NCI-H510A (cell line): ENCODE measurements around the gene LIMK1.

Experiments
- DNase-seq: peaks from one replicate; lab custom pipeline; 2025; lab: John Stamatoyannopoulos, UW

LIMK1 gene

DNA sequence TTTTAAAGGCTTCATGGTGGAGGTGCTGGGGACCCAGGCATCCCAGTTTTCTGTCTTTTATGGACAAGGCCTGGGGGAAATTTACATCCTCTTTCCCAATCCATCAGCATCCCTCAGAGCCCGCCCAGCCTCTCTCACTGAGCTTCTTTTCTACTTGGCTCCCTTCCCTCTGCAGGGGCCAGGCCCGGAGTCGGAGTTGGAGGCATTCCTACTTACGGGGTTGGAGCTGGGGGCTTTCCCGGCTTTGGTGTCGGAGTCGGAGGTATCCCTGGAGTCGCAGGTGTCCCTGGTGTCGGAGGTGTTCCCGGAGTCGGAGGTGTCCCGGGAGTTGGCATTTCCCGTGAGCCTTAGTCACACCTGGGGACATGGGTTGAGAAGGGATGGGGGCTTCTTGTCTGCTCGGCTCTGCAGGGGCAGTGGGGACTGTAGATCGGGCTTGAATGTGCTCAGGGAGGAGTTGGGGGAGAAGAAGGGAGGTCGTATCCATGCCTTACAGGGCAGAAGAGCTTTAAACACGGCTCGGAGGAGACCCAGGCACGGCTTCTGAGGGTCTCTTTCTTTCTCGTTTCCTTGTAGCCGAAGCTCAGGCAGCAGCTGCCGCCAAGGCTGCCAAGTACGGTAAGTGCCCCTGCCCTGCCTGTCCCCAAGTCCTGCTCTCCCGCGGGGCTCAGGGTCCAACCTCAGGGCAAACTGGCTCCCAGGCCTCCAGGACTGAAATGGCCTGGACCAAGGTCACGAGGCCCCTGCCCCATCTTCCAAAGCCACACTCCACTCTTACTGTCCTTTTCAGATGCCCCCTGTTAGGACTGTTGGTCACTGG lies 27.3 kb upstream of the LIMK1 start:
- no peak for DNase-seq

GRCh38 chr7:74057216-74057925 lies 26.2 kb upstream of the LIMK1 start:
- no peak for DNase-seq

DNA sequence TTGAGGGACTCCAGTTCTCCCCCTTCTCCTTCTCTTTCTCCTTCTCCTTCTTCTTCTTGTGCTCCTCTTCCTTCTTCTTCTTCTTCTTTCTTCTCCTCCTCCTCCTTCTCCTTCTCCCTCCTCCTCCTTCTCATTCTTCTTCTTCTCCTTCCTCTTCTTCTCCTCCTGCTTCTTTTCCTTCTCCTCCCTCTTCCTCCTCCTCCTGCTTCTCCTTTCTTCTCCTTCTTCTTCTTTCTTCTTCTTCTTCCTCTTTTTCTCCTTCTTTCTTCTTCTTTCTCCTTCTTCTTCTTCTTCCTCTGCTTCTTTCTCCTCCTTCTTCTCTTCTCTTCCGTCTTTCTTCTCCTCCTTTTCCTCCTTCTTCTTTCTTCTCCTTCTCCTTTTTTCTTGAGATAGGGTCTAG lies 25.6 kb upstream of the LIMK1 start:
- no peak for DNase-seq

DNA sequence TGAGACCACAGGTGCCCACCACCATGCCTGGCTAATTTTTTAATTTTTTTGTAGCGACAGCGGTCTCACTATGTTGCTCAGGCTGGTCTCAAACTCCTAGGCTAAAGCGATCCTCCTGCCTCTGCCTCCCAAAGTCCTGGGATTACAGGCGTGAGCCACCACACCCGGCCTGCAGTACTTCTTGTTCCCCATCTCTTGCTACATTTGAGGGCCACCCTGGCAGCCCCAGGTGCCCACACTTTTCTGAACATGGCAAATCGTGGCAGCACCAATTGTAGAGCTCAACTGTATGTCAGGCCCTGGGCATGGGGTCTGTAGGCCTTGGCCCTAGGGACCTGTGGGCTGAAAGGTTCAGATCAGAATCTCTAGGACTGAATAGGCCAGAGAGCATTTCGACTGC lies 25.1 kb upstream of the LIMK1 start:
- no peak for DNase-seq

DNA sequence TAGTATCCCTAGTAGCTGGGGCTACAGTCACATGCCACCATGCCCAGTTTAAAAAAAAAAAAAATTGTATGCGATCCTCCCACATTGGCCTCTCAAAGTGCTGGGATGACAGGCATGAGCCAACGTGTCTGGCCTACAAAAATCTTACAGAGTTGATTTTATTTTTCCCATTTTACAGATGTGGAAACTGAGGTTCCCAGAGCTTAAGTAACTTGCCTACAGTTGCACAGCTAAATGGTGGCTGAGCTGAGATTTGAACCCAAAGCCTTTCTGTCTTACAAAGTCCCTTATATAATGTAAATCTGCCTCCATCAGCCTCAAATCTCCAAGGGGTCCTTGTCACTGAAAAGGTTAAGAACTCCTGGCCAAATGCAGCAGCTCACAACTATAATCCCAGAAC lies 24.6 kb upstream of the LIMK1 start:
- DNase-seq: no peak

DNA sequence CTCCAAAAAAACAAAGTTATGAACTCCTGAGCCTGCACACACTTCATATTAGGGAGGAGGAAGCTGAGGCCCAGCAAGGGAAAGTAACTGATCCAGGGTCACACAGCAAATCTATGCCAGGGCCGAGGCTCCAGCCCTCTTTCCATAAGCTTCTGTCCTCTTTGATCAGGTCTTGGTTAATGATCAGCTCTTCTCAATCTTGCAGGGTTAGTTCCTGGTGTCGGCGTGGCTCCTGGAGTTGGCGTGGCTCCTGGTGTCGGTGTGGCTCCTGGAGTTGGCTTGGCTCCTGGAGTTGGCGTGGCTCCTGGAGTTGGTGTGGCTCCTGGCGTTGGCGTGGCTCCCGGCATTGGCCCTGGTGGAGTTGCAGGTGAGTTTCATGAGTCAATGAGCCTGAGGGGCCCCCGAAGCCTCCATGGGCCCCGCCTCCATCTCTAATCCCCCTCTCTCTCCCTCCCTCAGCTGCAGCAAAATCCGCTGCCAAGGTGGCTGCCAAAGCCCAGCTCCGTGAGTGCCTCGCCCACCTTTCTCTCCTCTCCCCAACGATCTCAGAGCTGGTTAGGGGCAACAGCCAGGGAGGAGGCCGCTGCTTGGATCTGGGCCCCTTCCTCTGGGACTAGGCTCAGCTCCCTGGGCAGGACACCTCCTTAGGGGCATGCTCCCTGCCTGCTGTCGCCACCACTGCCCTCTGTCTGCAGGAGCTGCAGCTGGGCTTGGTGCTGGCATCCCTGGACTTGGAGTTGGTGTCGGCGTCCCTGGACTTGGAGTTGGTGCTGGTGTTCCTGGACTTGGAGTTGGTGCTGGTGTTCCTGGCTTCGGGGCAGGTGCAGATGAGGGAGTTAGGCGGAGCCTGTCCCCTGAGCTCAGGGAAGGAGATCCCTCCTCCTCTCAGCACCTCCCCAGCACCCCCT lies 23.7 kb upstream of the LIMK1 start:
- no peak for DNase-seq

GRCh38 chr7:74061840-74062539 lies 21.6 kb upstream of the LIMK1 start:
- DNase-seq: no peak

DNA sequence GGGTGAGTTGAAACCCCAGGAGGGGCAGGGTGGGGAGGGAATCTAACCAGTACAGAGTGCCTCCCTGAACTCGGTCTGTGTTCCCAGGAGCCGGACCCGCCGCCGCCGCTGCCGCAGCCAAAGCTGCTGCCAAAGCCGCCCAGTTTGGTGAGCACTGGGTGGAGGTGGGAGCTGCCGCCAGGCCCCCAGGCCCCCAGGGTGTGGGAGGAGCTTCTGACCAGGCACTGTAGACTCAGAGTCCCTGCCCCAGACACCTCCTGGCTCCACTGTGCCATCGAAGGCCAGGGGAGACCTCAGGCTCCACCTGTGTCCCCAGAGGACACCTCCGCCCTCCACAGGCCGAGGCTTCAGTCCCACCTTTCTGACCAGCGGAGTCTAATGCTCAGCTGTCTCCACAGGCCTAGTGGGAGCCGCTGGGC lies 20.4 kb upstream of the LIMK1 start:
- DNase-seq: no peak

- DNase-seq: no peak
These were observed 20.0 kb upstream of the LIMK1 start for GRCh38 chr7:74063646-74064045.

DNA sequence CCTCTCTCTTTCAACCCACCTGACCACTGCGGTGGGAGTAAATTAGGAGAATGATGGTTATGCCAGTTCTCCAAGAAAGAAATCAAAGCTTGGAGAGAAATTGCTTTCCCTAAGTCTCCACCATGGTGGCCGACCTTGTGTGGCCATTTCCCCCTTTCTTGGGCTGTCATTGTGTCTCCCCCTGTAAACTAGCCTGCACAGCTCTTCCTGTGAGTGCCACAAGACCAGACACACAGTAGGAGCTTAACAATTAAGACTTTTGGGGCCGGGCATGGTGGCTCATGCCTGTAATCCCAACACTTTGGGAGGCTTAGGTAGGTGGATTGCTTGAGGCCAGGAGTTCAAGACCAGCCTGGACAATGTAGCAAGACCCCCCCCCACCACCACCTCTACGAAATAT lies 18.9 kb upstream of the LIMK1 start:
- DNase-seq: no peak

DNA sequence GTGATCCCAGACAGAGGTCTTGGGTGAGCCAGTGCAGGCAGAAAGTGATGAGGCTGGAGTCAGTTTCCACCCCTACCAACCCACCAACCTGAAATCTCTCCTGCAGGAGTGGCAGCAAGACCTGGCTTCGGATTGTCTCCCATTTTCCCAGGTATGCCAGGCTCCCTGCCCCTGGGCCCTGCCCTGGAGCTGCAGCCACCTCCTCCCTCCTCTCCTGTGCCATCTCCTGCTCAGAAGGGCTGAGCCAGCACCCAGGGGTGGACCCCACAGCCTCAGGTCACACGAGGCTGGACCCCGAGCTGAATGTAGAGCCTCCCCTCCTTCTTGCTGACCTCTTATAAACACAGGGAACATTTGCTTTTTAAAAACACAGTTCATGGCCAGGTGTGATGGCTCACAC lies 17.0 kb upstream of the LIMK1 start:
- no peak for DNase-seq

DNA sequence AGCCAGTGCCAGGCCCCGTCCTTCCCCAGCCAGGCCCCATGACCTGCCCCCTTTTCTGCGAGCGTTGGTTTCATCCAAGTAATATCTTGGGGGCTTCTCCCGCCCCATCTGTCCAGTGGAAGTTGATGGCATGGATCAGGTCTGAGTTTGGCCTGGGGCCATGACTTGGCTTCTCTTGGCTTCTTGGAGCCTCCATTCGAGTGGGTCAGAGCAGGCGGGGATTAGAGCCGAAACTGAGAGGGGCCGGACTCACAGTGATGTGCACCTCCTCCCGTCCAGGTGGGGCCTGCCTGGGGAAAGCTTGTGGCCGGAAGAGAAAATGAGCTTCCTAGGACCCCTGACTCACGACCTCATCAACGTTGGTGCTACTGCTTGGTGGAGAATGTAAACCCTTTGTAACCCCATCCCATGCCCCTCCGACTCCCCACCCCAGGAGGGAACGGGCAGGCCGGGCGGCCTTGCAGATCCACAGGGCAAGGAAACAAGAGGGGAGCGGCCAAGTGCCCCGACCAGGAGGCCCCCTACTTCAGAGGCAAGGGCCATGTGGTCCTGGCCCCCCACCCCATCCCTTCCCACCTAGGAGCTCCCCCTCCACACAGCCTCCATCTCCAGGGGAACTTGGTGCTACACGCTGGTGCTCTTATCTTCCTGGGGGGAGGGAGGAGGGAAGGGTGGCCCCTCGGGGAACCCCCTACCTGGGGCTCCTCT lies 15.1 kb upstream of the LIMK1 start:
- no peak for DNase-seq

DNA sequence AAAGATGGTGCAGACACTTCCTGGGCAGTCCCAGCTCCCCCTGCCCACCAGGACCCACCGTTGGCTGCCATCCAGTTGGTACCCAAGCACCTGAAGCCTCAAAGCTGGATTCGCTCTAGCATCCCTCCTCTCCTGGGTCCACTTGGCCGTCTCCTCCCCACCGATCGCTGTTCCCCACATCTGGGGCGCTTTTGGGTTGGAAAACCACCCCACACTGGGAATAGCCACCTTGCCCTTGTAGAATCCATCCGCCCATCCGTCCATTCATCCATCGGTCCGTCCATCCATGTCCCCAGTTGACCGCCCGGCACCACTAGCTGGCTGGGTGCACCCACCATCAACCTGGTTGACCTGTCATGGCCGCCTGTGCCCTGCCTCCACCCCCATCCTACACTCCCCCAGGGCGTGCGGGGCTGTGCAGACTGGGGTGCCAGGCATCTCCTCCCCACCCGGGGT lies 14.5 kb upstream of the LIMK1 start:
- no peak for DNase-seq

DNA sequence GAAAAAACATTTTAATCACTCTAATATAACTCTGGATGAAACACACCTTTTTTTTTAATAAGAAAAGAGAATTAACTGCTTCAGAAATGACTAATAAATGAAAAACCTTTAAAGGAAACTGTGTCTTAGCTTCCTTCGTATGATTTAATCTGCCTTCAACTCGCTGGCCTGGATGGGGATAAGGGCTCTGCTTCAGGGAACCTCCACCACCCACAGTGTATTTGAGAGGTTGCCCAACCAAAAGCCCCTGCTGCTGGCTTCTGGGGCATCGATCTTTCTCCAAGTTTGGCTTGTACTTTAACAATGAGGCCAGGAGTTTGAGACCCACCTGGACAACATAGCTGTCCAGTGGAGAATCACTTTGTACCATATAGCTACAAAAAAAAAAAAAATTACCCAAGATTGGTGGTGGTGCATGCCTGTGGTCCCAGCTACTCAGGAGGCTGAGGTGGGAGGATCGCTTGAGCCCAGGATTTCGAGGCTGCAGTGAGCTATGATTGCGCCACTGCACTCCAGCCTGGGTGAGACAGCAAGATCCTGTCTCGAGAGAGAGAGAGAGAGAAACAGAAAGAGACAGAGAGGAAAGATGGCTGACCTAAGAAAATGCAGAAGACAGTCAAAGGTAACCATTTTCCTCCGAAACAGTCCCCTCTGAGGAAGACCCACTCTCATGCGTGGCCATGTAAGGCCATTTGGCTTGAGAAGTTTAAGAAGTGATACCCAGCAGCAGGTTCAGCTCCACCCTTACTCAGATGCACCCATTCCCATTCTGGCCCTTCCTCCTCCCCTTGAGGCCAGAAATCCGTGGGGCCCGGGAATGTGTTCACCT lies 13.6 kb upstream of the LIMK1 start:
- DNase-seq: no peak

DNA sequence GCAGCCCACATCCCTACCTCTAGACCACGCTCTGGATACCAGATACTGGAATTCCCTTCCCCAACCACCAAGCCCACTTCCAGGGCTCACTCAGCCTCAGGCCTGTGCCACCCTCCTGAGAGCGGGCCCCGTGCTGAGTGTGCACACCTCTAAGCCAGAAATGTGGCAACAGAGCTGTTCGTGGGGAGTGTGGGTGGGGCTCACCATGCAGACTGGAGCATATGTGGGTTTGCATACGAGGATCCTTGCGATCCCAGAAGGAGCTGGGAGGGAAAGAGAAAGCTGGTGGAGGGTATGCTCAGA lies 13.0 kb upstream of the LIMK1 start:
- DNase-seq: no peak

GRCh38 chr7:74071121-74071520 lies 12.5 kb upstream of the LIMK1 start:
- no peak for DNase-seq

GRCh38 chr7:74074770-74075169 lies 8.8 kb upstream of the LIMK1 start:
- no peak for DNase-seq

- no peak for DNase-seq
These were observed 5.1 kb upstream of the LIMK1 start for GRCh38 chr7:74078461-74078860.

DNA sequence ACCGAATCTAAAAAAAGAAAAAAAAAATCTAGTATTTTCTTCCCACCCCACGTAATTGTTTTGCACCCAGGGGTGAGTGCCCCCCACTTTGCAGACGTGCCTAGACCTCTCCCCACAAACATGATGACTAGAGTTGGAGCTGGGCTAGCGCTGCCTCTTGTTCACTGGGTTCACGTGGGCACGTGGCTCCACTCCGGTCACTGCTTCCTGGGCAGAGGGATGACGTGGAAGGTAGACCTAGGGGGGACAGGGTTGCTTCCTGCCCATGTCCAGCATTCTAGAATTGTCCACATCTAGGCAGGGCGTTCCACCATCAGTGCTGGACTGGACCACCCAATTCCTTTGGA lies 861 bp upstream of the LIMK1 start:
- DNase-seq: no peak

- no peak for DNase-seq
These were observed 521 bp downstream of the LIMK1 start for GRCh38 chr7:74083928-74084721.
